CD4-positive, alpha-beta T cell (primary cell): Measurements from ENCODE around the gene UBR3. TPM values are rescaled to one million over a fixed set of nuclear protein-coding genes. Genes with fewer than 3 reads are reported as not detected.

ENCODE experiments used
- ATAC-seq: fragments of 200-7000 bp; cut with Tn5 transposase; one replicate; pipeline ENCODE4 v1.10.0; 2022; ENCODE audit warnings: mild to moderate bottlenecking; ENCODE audit not compliant: poor library complexity
- CTCF ChIA-PET: fragments of 350-600 bp; sonication (Branson Sonifier 250); formaldehyde crosslinking; loops from one replicate; lab custom pipeline; 2021; ENCODE audit warnings: antibody characterized with exemption, inconsistent platforms; lab: Charles Lee
- POLR2A ChIA-PET: fragments of 350-600 bp; sonication (Branson Sonifier 250); formaldehyde crosslinking; loops from one replicate; lab custom pipeline; 2021; ENCODE audit warnings: antibody characterized with exemption, inconsistent platforms; lab: Charles Lee
- DNase-seq, 14 experiments: peaks; one replicate each; pipeline ENCODE4 v3.0.0-alpha.2; 2013 to 2020; ENCODE audit warnings: mixed read lengths in 2 of 14
- H3K27ac ChIP-seq, 2 donors: one replicate each; pipeline versions ENCODE4 v1.5.1 to v1.7.0; 2013; ENCODE audit warnings: low read length in 2 of 2, low read depth in 1 of 2, mild to moderate bottlenecking in 1 of 2
- H3K27me3 ChIP-seq, 2 experiments: 1 replicate in 1 of 2; 2 replicates in 1 of 2; pipeline versions ENCODE4 v1.6.1 to v1.7.0; 2013; ENCODE audit warnings: low read length in 2 of 2, control low read depth in 1 of 2, mild to moderate bottlenecking in 1 of 2, moderate library complexity in 1 of 2; ENCODE audit not compliant: insufficient read depth in 2 of 2, control insufficient read depth in 1 of 2
- H3K36me3 ChIP-seq: one replicate; pipeline ENCODE4 v1.6.1; 2013; ENCODE audit warnings: low read length, control low read depth; ENCODE audit not compliant: insufficient read depth
- H3K4me1 ChIP-seq: one replicate; pipeline ENCODE4 v1.6.1; 2013; ENCODE audit warnings: low read length, control low read depth; ENCODE audit not compliant: insufficient read depth
- H3K4me3 ChIP-seq: one replicate; pipeline ENCODE4 v1.5.1; 2013; ENCODE audit warnings: mild to moderate bottlenecking, low read length, moderate library complexity
- H3K9me3 ChIP-seq, 2 experiments: 1 replicate in 1 of 2; 2 replicates in 1 of 2; pipeline versions ENCODE4 v1.6.1 to v1.7.0; 2013; ENCODE audit warnings: low read length in 2 of 2, mild to moderate bottlenecking in 2 of 2, control low read depth in 1 of 2, moderate library complexity in 1 of 2; ENCODE audit not compliant: control insufficient read depth in 1 of 2, insufficient read depth in 1 of 2
- H3K27ac Mint-ChIP-seq: one replicate; pipeline ENCODE4 v1.8.0; 2020; ENCODE audit warnings: mixed read lengths
- H3K27me3 Mint-ChIP-seq: one replicate; pipeline ENCODE4 v1.8.0; 2021; ENCODE audit warnings: mixed read lengths
- H3K36me3 Mint-ChIP-seq: one replicate; pipeline ENCODE4 v1.8.0; 2021; ENCODE audit warnings: low read depth, mixed read lengths
- H3K4me1 Mint-ChIP-seq: one replicate; pipeline ENCODE4 v1.8.0; 2021; ENCODE audit warnings: low read depth, mixed read lengths
- H3K4me3 Mint-ChIP-seq: one replicate; pipeline ENCODE4 v1.8.0; 2020; ENCODE audit warnings: mild to moderate bottlenecking, mixed read lengths
- H3K9me3 Mint-ChIP-seq: one replicate; pipeline ENCODE4 v1.8.0; 2020; ENCODE audit warnings: mixed read lengths
- CTCF ChIP-seq: fragments of 200-600 bp; IDR thresholded peaks from one replicate; pipeline ENCODE4 v1.8.0; 2022; ENCODE audit warnings: antibody characterized with exemption, mild to moderate bottlenecking
- intact Hi-C, 2 experiments: fragments of 100-400 bp; cut with DNase I in 1 of 2; cut with micrococcal nuclease in 1 of 2; formaldehyde crosslinking; loops; one replicate each; pipeline versions ENCODE4 v1.15.1 to v1.9.0; 2023 to 2025; cut with DNase I, micrococcal nuclease
- total RNA-seq, 174 experiments: library from RNA in 2 of 174; stranded (reverse) in 2 of 174; gene quantifications; one replicate each; pipeline ENCODE4 v1.2.3 and lab custom pipeline; 2021 to 2026

UBR3 gene
- total RNA-seq, 2 experiments from 2014 or later, result 32.1 to 35.2 TPM

DNA sequence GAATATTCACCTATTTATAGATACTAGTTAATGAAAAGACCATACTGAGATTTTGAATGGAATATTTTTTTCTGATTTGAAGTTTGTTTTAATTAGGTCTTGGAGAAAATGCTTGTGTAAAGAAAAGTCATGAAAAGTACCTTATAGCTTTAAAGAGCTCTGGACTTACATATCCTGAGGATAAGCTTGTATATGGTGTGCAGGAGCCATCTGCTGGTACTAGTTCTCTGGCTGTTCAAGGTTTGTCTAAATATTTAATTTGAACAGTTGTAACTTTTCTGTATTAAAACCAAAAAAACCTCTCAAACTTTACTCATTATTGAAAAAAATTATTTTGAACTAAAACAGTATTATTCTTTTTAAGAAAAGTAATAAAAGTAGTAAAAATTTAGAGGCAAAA lies 50.1 kb downstream of the UBR3 start:
- no peaks in the 10 kb centered on the region for H3K27me3 ChIP-seq
- ChIA-PET POLR2A (no interaction called here), CTCF (interaction anchor here (1.5 kb wide), 1 partner anchor 53 kb away, joined by 6 read pairs; the partner anchor contains the start of gene METTL5)
- no peaks in the 10 kb centered on the region for H3K9me3 ChIP-seq
- H3K4me3 ChIP-seq, result no peak overlapping the region
- no peaks in the 10 kb centered on the region for H3K9me3 Mint-ChIP-seq
- no peak overlapping the region for H3K4me3 Mint-ChIP-seq
- no peak for ATAC-seq
- H3K4me1 Mint-ChIP-seq, result peaks cover 4% of the 10 kb centered on the region
- no peaks in the 10 kb centered on the region for H3K4me1 ChIP-seq
- H3K27ac Mint-ChIP-seq, result peak overlapping the region; percentile 21
- H3K36me3 Mint-ChIP-seq, result peaks cover 44% of the 10 kb centered on the region
- no peak overlapping the region for H3K27ac ChIP-seq
- no peak for TF ChIP-seq CTCF
- intact Hi-C loops, result loop anchor here in 1 of 2 experiments (5.0 kb wide), 1 partner anchor 55 kb away; the partner anchor contains the start of gene METTL5
- no peaks in the 10 kb centered on the region for H3K27me3 Mint-ChIP-seq
- DNase-seq, result peak in 4 of 14 experiments; percentile 9 to 30 (median 20)
- H3K36me3 ChIP-seq, result peaks cover 10% of the 10 kb centered on the region

- no peak overlapping the region for H3K27ac Mint-ChIP-seq
- no peak overlapping the region for H3K4me3 ChIP-seq
- no peaks in the 10 kb centered on the region for H3K27me3 ChIP-seq
- DNase-seq (no peak), ATAC-seq (no peak)
- no peak overlapping the region for H3K4me3 Mint-ChIP-seq
- no peaks in the 10 kb centered on the region for H3K4me1 ChIP-seq
- CTCF ChIA-PET, result no interaction called here
- POLR2A ChIA-PET, result no interaction called here
- peaks cover 38% of the 10 kb centered on the region for H3K36me3 Mint-ChIP-seq
- H3K9me3 ChIP-seq, result no peaks in the 10 kb centered on the region
- no peak for TF ChIP-seq CTCF
- no peaks in the 10 kb centered on the region for H3K27me3 Mint-ChIP-seq
- H3K4me1 Mint-ChIP-seq, result no peaks in the 10 kb centered on the region
- intact Hi-C loops, result no loop called here
- H3K36me3 ChIP-seq, result peaks cover 6% of the 10 kb centered on the region
- no peaks in the 10 kb centered on the region for H3K9me3 Mint-ChIP-seq
- no peak overlapping the region for H3K27ac ChIP-seq
These were observed 59.9 kb downstream of the UBR3 start for GRCh38 chr2:169887120-169887519.

GRCh38 chr2:169891593-169892298 lies 64.5 kb downstream of the UBR3 start:
- no peaks in the 10 kb centered on the region for H3K27me3 ChIP-seq
- Mint-ChIP-seq H3K4me3 (no peak overlapping the region), H3K27me3 (no peaks in the 10 kb centered on the region), H3K9me3 (no peaks in the 10 kb centered on the region), H3K27ac (peak overlapping the region; percentile 27), H3K36me3 (peaks cover 55% of the 10 kb centered on the region), H3K4me1 (no peaks in the 10 kb centered on the region)
- H3K9me3 ChIP-seq, result no peaks in the 10 kb centered on the region
- DNase-seq, result no peak
- CTCF ChIA-PET, result no interaction called here
- no peak for ATAC-seq
- intact Hi-C loops, result no loop called here
- peaks cover 16% of the 10 kb centered on the region for H3K36me3 ChIP-seq
- no peak overlapping the region for H3K4me3 ChIP-seq
- no peak for TF ChIP-seq CTCF
- POLR2A ChIA-PET, result no interaction called here
- H3K4me1 ChIP-seq, result no peaks in the 10 kb centered on the region
- H3K27ac ChIP-seq, result no peak overlapping the region
